HEK293 (cell line): Measurements from ENCODE around the gene IQGAP3.

Experiments
- CTCF ChIA-PET: fragments of 350-600 bp; formaldehyde crosslinking; extraction: SDS; loops from one replicate; lab custom pipeline; 2021; ENCODE audit warnings: antibody characterized with exemption; lab: Yijun Ruan, JAX
- POLR2A ChIA-PET: fragments of 300-600 bp; formaldehyde crosslinking; extraction: SDS; loops from one replicate; lab custom pipeline; 2020; ENCODE audit warnings: antibody characterized with exemption, inconsistent platforms; lab: Yijun Ruan, JAX
- H3K27ac ChIP-seq: fragments of 200-500 bp; sonication (Bioruptor generic); 2 replicates; pipeline ENCODE4 v1.5.1; 2014; ENCODE audit warnings: low read depth, low read length, control low read depth, inconsistent platforms; ENCODE audit errors: extremely low read depth
- H3K36me3 ChIP-seq, 2 experiments: fragments of 200-500 bp in 1 of 2; sonication (Bioruptor generic) in 1 of 2; 1 replicate in 1 of 2; 2 replicates in 1 of 2; pipeline ENCODE4 v1.5.1; 2014 to 2017; ENCODE audit warnings: inconsistent platforms in 2 of 2, low read length in 2 of 2; ENCODE audit not compliant: control insufficient read depth in 2 of 2, insufficient read depth in 1 of 2
- H3K4me1 ChIP-seq: fragments of 200-500 bp; sonication (Bioruptor generic); 2 replicates; pipeline ENCODE4 v1.5.1; 2014; ENCODE audit warnings: mild to moderate bottlenecking, low read length, inconsistent platforms; ENCODE audit not compliant: control insufficient read depth, insufficient read depth
- H3K4me3 ChIP-seq: 2 replicates; pipeline ENCODE4 v1.5.1; 2011; ENCODE audit warnings: low read depth, mild to moderate bottlenecking, control low read depth, low read length, moderate library complexity
- H3K9me3 ChIP-seq: fragments of 200-500 bp; sonication (Bioruptor generic); 2 replicates; pipeline ENCODE4 v1.5.1; 2014; ENCODE audit warnings: low read depth, low read length, inconsistent platforms; ENCODE audit not compliant: control insufficient read depth, insufficient read depth
- BCL11B ChIP-seq: fragments of 450-650 bp; formaldehyde crosslinking; IDR thresholded peaks from 2 replicates; pipeline ENCODE4 v1.5.1; 2016; ENCODE audit warnings: low read depth, missing biosample characterization, missing genetic modification characterization
- EGR2 ChIP-seq: fragments of 450-650 bp; formaldehyde crosslinking; IDR thresholded peaks from 2 replicates; pipeline ENCODE4 v1.5.1; 2016; ENCODE audit warnings: low read depth, missing biosample characterization, missing genetic modification characterization
- HOXD13 ChIP-seq: sonication (generic); formaldehyde crosslinking; IDR thresholded peaks from 2 replicates; pipeline ENCODE4 v1.8.0; 2022; ENCODE audit warnings: missing genetic modification reagents, borderline replicate concordance
- KLF1 ChIP-seq: fragments of 450-650 bp; formaldehyde crosslinking; IDR thresholded peaks from 2 replicates; pipeline ENCODE4 v1.5.1; 2016; ENCODE audit warnings: missing biosample characterization, missing genetic modification characterization
- OSR2 ChIP-seq: fragments of 450-650 bp; formaldehyde crosslinking; IDR thresholded peaks from 2 replicates; pipeline ENCODE4 v1.5.1; 2016; ENCODE audit warnings: missing biosample characterization, missing genetic modification characterization
- ZNF248 ChIP-seq: fragments of 450-650 bp; formaldehyde crosslinking; IDR thresholded peaks from 2 replicates; pipeline ENCODE4 v1.5.1; 2017; ENCODE audit warnings: missing biosample characterization, missing genetic modification characterization
- ZNF350 ChIP-seq: fragments of 450-650 bp; formaldehyde crosslinking; IDR thresholded peaks from 2 replicates; pipeline ENCODE4 v1.5.0; 2017; ENCODE audit warnings: missing biosample characterization, mild to moderate bottlenecking, missing genetic modification characterization
- ZNF426 ChIP-seq: fragments of 450-650 bp; formaldehyde crosslinking; IDR thresholded peaks from 2 replicates; pipeline ENCODE4 v1.5.1; 2017; ENCODE audit warnings: missing biosample characterization, missing genetic modification characterization, mild to moderate bottlenecking, inconsistent platforms, moderate library complexity
- ZNF585B ChIP-seq: fragments of 450-650 bp; formaldehyde crosslinking; IDR thresholded peaks from 2 replicates; pipeline ENCODE4 v1.5.1; 2016; ENCODE audit warnings: missing biosample characterization, missing genetic modification characterization
- ZNF701 ChIP-seq: fragments of 450-650 bp; formaldehyde crosslinking; IDR thresholded peaks from 2 replicates; pipeline ENCODE4 v1.5.1; 2016; ENCODE audit warnings: missing biosample characterization, missing genetic modification characterization
- ZNF830 ChIP-seq: fragments of 450-650 bp; IDR thresholded peaks from 2 replicates; pipeline ENCODE4 v1.5.0; 2018; ENCODE audit warnings: missing biosample characterization, missing genetic modification characterization, low read depth, mild to moderate bottlenecking, moderate library complexity
- TF ChIP-seq, protein P1 (sequence below): fragments of 450-650 bp; formaldehyde crosslinking; IDR thresholded peaks from 2 replicates; pipeline ENCODE4 v1.5.1; 2016; ENCODE audit warnings: missing biosample characterization, missing genetic modification characterization
- TF ChIP-seq, protein P2 (sequence below): fragments of 450-650 bp; formaldehyde crosslinking; IDR thresholded peaks from 2 replicates; pipeline ENCODE4 v1.5.1; 2016; ENCODE audit warnings: missing biosample characterization, missing genetic modification characterization
- TF ChIP-seq, protein P3 (sequence below): fragments of 450-650 bp; formaldehyde crosslinking; IDR thresholded peaks from 2 replicates; pipeline ENCODE4 v1.5.1; 2016; ENCODE audit warnings: missing biosample characterization, missing genetic modification characterization

The IQGAP3 gene

DNA sequence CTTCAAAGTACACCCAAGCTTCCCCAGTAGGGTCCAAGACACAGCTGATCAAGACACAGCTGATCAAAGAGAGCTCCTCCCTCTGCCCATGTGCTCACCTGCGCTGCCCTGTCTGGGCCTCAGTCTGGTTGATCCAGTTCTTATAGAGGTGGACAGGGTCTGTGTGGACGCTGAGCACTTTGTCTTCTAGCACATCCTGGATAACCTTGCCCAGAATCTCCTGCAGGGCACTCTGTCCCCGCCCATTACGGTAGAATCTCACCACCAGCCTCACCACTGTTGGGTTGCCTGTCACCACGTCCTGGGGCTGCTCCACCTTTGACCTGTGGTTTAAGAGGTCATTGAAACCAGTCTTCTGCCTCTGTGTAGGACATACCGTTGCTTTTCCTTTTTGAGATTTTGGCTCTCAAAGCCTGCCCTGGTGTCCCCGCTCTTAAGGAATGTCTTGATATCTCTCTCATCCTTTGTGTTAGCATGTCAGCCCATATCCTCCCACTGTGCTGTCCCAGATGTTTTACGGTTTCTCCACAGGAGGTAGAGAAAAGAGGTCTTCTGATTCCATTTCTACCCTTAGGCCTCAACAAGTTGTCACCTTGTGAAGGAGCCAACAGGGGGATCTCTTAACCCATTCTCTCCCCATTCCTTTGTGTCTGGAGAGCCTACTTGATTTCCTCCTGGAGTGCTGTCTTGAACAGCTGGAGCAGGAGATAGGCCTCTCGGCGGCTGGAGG lies 33.5 kb downstream of the IQGAP3 start (continued):
- TF ChIP-seq, protein P1, sequence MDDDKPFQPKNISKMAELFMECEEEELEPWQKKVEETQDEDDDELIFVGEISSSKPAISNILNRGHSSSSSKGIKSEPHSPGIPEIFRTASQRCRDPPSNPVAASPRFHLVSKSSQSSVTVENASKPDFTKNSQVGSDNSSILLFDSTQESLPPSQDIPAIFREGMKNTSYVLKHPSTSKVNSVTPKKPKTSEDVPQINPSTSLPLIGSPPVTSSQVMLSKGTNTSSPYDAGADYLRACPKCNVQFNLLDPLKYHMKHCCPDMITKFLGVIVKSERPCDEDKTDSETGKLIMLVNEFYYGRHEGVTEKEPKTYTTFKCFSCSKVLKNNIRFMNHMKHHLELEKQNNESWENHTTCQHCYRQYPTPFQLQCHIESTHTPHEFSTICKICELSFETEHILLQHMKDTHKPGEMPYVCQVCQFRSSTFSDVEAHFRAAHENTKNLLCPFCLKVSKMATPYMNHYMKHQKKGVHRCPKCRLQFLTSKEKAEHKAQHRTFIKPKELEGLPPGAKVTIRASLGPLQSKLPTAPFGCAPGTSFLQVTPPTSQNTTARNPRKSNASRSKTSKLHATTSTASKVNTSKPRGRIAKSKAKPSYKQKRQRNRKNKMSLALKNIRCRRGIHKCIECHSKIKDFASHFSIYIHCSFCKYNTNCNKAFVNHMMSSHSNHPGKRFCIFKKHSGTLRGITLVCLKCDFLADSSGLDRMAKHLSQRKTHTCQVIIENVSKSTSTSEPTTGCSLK = no peak
- TF ChIP-seq OSR2 (tag by site-specific recombination) = no peak

DNA sequence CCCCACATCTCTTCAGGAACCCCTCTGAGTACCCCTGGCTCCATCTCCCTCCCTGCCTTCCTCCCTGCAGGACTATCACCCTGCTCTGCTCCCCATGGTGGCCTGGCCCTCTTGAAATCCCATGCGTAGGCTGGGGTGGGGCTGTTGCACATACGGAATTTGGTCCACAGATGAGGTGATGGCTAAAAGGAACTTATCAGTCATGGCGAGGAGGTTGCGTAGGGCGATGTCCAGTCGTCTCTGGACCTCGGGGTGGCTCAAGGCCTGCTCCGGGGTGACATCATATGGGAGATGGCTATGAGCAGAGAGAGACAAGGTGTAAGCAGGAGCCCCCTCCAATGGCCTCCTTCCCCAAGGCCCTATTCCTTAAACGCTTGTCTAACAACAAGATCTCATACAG lies 35.3 kb downstream of the IQGAP3 start:
- H3K36me3 ChIP-seq = peaks cover 30 to 93% of the 10 kb centered on the region in 2 experiments
- no peaks in the 10 kb centered on the region for H3K4me1 ChIP-seq
- CTCF ChIA-PET = no interaction called here
- TF ChIP-seq, protein P2, sequence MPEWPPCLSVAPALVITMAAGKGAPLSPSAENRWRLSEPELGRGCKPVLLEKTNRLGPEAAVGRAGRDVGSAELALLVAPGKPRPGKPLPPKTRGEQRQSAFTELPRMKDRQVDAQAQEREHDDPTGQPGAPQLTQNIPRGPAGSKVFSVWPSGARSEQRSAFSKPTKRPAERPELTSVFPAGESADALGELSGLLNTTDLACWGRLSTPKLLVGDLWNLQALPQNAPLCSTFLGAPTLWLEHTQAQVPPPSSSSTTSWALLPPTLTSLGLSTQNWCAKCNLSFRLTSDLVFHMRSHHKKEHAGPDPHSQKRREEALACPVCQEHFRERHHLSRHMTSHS = no peak
- TF ChIP-seq ZNF350 (tag by site-specific recombination) (no peak), ZNF585B (tag by site-specific recombination) (no peak)
- no peaks in the 10 kb centered on the region for H3K9me3 ChIP-seq
- POLR2A ChIA-PET = interaction anchor here (0.5 kb wide), 1 partner anchor 24 kb away, joined by 3 read pairs; no protein-coding TSS in a partner anchor
- H3K27ac ChIP-seq = no peak overlapping the region
- no peak overlapping the region for H3K4me3 ChIP-seq

DNA sequence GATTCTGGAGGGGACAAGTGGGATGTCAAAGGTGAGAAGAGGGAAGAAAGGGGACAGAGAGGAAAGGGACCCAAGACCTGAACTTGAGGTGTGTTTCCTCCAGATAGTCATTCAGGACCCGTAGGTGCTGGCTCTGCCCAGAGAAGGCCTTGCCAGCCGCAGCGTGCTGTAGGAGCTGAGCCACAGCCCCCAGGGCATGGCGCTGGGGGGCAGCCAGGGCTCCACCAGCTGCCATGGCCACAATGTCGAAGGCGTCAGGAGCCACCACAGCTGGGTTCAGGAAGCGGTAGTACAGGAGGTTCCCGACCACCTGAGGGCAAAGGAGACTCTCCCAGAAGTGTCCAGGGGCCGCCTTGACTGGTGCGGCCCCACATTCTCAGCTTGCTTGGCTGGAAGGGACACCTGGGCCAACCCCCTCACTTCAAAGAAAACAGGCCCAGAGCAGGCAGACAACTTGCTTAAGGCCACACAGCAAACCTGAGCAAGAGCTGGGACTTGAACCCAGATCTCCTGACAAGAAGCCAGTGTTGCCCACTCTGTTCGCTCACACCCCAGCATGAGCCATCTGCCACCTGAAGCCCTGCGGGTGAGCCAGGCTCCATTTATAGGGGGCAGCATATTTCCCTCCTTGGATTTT lies 37.8 kb downstream of the IQGAP3 start:
- Histone ChIP-seq H3K36me3 (peaks cover 31 to 91% of the 10 kb centered on the region in 2 experiments), H3K4me1 (no peaks in the 10 kb centered on the region), H3K4me3 (no peak overlapping the region), H3K27ac (no peak overlapping the region), H3K9me3 (no peaks in the 10 kb centered on the region)
- TF ChIP-seq ZNF248 (tag by site-specific recombination) (no peak), ZNF701 (tag by site-specific recombination) (no peak), EGR2 (no peak), BCL11B (tag by site-specific recombination) (no peak), ZNF830 (no peak), KLF1 (tag by site-specific recombination) (no peak), HOXD13 (CRISPR knock-in tag) (no peak), ZNF426 (tag by site-specific recombination) (no peak)
- TF ChIP-seq, protein P3, sequence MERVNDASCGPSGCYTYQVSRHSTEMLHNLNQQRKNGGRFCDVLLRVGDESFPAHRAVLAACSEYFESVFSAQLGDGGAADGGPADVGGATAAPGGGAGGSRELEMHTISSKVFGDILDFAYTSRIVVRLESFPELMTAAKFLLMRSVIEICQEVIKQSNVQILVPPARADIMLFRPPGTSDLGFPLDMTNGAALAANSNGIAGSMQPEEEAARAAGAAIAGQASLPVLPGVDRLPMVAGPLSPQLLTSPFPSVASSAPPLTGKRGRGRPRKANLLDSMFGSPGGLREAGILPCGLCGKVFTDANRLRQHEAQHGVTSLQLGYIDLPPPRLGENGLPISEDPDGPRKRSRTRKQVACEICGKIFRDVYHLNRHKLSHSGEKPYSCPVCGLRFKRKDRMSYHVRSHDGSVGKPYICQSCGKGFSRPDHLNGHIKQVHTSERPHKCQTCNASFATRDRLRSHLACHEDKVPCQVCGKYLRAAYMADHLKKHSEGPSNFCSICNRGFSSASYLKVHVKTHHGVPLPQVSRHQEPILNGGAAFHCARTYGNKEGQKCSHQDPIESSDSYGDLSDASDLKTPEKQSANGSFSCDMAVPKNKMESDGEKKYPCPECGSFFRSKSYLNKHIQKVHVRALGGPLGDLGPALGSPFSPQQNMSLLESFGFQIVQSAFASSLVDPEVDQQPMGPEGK (tag by site-specific recombination) = no peak
- ChIA-PET POLR2A (interaction anchor here (1.0 to 1.3 kb wide), 2 partner anchors 9 to 10 kb away, joined by 3 to 4 read pairs; no protein-coding TSS in a partner anchor), CTCF (interaction anchor here (1.0 kb wide), 1 partner anchor 80 kb away, joined by 5 read pairs; no protein-coding TSS in a partner anchor)
